Femur (tissue), 1 donor: Measurements from ENCODE around the gene CDCA5.
A peak's percentile ranks its signal among the peaks of the same experiment; 100 is the strongest.

Source experiments
- DNase-seq: peaks from one replicate; pipeline ENCODE4 v3.0.0-alpha.2; 2017

CDCA5 gene

GRCh38 chr11:65083834-65084597 lies at the start of gene CDCA5, which contains the start of gene ZFPL1:
Gene CDCA5 (minus strand): TSS chr11:65084040. CDS start chr11:65083978, 62 bp downstream.
Gene ZFPL1 (plus strand): TSS chr11:65084222. CDS start chr11:65084699, 477 bp downstream.
- peak; percentile 97 for DNase-seq

GRCh38 chr11:65132988-65133700 lies 49.3 kb upstream of the CDCA5 start:
- DNase-seq = no peak

DNA sequence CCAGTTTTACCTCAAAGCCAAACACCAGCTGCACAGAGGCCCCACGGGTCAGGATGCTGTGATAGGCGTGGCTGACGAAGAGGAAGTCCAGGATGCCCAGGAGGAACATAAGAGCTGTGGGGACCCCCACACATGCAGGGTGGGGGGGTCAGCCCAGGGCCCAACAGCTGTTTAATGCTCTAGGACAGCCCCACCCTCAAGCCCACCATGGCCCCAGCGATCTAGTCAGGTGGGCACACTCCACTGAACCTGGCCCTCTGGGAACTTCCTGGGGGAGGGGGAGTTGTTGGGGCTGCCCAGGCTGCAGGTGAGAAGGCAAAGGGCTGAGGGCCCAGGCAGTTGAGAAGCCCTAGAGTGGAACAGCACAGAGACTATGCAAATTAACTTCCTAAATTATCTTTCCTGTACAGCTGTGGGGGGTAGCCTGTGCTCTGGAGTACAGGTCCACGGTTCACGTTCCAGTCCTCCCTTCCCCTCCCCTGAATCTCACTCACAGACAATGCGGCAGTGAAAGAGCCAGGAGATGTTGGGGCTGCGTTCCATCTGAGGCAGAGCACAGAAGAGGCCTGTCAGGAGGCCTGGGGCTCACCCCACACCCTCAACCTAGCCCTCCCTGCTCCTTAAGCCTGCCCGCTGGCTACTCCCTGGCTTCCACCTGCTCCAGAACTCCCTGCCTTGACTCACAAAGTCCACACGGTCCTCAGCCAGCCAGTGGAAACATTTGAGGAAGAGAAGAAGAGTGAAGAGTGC lies 48.6 kb upstream of the CDCA5 start:
- DNase-seq = no peak

DNA sequence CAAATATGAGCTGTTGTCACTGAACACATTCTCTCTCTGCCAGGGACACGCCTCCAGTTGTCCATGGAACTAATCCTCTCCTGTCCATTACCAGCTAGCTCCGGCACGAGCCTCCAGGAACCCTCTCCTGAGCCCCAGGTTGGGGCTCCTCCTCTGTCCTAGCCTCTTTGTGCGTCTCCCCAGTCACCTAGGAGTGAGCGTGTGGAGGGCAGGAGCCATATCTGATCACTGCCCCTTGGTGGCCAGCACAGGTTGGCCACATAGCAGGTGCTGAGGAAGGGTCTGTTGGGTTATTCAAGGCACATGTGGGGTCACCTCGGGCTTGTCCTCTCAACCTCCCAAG lies 48.0 kb upstream of the CDCA5 start:
- DNase-seq = no peak

- DNase-seq = no peak
Observed at GRCh38 chr11:65131417-65131776, 47.6 kb upstream of the CDCA5 start.

GRCh38 chr11:65130631-65131416 lies 47.0 kb upstream of the CDCA5 start:
- DNase-seq = peak; percentile 19

DNA sequence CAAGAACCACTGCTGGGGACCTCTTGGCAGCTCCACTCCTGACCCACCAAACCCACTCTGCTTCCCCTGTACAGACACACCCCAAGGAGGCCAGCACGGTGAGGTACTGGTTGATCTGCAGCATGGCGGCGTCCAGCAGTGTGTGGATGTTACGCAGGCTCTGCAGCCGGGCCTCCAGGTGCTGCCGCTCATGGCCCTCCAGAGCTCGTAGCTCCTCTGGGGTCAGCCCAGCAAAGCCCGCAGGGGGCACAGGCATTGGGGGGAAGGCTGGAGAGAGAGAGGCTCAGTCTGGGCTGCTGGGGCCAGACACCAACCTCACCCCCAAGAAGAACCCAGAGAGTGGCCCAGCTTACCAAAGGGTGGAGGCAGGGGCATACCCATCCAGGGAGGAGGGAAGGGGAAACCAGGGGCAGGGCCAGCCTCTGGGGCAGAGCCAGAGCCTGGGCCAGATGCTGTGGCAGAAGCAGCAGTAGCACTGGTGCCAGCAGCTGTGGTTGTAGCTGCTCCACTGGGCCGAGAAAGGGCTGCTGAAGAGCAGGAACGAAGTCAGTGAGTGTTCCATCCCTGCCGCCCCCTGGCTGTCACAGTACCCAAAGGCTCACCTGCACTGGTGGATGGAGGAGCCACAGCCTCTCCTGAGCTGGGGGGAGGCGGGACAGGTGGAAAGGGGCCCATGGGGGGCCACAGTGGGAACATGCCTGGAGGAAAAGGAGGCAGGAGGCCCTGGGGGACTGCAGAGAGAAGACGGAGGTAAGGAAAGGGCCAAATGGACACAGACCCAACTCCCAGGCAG lies 46.0 kb upstream of the CDCA5 start:
- peak; percentile 22 for DNase-seq

DNA sequence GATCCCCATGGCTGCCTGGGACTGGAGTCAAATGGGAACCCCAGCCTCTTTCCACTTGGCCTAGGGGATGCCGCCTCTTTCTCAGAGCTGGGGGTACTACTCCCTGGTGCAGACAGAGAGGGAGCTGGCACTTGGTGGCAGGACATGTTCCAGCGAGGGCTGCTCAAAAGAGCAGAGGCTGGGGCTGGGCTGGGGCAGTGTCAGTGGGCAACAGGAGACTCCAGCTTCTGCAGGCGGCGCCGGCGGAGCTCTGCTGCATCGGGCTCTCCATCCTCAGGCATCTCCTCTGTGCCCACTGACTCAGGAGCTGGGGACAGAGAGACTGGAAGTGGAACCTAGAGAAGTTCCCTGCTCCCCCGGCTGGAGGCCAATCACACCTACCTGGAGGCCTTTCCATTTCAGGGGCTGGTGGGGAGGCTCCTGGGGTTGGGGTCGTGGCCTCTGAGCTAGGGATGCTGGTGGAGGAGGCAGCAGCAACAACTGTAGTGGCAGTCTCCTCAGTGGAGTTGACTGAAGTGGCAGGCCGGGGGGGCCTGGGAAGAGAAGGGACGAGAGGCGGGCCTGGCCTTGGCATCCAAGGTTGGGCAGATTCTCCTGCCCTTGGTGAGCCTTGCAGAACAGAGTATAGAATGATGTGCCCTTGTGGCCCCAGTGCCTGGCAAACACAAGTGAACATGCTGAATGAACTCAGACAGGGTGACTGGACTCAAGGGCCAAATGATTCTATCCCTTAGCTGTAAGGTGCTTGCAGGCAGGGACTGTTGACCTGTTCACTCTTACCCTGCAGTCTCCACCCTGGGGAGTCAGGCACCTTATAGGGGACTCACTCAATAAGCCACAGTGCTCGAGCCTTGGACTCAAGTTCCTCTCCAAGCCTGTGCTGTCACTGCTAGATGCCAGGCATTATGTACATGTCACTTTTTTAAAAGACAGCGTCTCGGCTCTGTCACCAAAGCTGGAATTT lies 44.6 kb upstream of the CDCA5 start:
- peak; percentile 8 for DNase-seq

- peak; percentile 19 for DNase-seq
Observed at GRCh38 chr11:65127473-65128181, 43.8 kb upstream of the CDCA5 start.

GRCh38 chr11:65126624-65127274 lies 42.9 kb upstream of the CDCA5 start:
- DNase-seq = peak; percentile 19

DNA sequence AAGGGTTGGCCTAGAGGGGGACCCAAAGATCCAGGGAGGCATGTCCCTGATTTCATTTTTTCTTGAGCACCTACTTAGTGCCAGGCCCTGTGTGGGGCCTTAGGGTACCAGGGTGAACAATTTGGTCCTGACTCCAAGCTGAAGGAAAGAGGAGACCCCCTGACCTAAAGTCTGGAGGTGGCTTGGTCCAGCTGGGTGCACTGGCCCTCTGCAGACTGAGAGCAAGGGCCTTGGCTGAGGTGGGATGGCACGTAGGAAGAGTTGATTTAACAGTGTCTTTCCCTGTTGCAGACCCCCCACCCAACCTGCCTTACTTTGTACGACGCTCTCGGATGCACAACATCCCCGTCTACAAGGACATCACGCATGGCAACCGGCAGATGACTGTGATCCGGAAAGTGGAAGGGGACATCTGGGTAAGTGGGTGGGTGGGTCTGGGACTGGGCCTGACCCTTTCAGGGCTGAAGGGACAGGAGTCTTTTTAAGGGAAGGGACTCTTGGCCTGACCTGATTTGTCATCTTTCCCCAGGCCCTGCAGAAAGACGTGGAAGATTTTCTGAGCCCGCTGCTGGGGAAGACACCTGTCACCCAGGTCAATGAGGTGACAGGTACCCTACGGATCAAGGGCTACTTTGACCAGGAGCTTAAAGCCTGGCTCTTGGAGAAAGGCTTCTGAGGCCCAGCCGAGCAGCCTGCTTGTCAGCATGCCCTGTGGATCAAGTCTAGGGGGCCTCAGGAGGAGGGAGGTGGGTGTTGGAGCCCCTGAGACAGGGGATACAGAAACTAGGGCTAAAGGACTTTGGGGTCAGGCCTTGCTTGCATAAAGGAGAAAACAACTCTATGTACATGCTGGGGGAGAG lies 41.6 kb upstream of the CDCA5 start:
- no peak for DNase-seq

GRCh38 chr11:65124480-65125196 lies 40.8 kb upstream of the CDCA5 start:
- peak; percentile 22 for DNase-seq

DNA sequence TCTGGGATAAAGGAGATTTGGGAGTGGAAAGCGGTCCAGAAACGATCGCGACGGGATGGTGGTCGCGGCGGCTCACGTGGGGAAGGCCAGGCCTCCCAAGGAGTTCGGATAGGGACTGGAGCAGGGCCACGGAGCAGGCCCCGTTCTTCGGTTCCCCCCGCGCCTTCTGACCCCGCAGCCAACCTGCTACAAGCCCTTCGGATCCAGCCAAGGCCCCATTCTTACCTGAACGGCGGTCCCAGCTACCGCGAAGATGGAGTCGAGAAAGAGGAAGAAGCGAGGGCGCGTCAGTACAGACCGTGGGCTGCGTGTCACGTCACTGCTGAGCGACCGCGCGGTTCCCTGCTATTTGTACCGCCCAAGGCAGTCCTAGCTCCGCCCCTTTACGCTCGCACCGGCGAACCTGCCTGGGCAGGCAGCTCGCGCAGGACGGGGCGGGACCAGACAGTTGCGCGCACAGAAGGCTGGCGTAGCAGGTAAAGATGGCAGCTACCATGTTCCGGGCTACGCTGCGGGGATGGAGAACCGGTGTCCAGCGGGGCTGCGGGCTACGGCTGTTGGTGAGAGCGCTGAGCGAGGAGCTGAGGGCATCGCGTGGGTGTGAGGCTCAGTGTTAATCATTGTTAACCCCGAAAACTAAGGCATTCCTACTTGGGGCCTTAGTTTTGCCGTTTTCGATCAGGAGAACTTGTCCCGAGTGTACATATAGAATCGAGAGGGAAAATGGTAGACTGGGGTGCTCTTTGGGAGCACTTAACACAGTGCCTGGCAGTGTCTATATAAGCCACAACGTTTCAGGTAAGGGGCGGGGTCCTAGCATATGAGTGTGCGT lies 38.2 kb upstream of the CDCA5 start, which contains the start of the genes FAU and MRPL49:
TSS of gene FAU (minus strand) at position 270 of the 832 bp plus-strand sequence. CDS start 321 bp downstream, outside the sequence.
TSS of gene MRPL49 (plus strand) at position 457 of the 832 bp plus-strand sequence. CDS start at position 483, 26 bp downstream.
- DNase-seq = peak; percentile 98

- DNase-seq = peak; percentile 42
Observed at GRCh38 chr11:65121447-65121864, 37.6 kb upstream of the CDCA5 start.

DNA sequence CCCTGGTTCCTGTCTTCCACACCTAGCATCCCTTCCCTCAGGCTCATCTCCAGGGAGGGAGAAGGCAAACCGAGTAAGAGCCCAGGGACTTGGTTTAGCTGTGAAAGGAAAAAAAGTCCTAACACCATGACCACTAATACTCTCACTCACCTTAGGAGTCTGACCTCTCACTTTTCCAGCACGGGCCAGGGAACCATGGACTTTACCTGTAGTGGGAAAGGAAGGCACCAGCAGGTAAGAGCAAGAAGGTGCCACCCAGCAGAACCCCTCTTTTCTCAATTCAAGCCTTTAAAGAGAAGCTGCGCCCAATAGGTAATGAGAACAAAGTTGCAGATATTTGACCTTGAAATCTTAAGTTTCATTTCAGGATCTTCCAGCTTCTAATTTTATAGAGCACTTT lies 37.0 kb upstream of the CDCA5 start:
- DNase-seq = peak; percentile 4

DNA sequence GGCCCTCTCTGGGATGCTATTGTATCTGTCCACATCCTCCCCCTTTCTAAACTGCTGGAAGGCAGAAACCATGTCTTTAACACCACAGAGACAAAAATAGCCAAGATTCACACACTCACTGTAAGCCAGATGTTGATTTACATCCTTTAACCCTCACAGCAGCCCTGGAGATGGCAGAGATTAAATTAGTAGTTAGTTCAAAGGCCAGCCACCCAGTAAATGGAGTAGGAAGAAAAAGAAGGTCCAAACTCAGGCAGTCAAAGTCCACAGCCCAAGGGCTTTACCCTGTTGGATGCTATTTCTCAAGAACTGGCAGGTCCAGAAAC lies 35.8 kb upstream of the CDCA5 start:
- DNase-seq = no peak
